Fibroblast of villous mesenchyme (primary cell): Measurements from ENCODE around the gene GLB1L2. TPM values are rescaled to one million over a fixed set of nuclear protein-coding genes. Genes with fewer than 3 reads are reported as not detected.

ENCODE experiments used
- DNase-seq: peaks from one replicate; pipeline ENCODE4 v3.0.0-alpha.2; 2010; ENCODE audit warnings: low read depth
- H3K4me3 ChIP-seq: 2 replicates; pipeline ENCODE4 v1.5.1; 2011; ENCODE audit warnings: low read depth, mild to moderate bottlenecking, low read length
- CTCF ChIP-seq: IDR thresholded peaks from 2 replicates; pipeline ENCODE4 v1.5.1; 2012; ENCODE audit warnings: low read depth, mild to moderate bottlenecking, low read length; ENCODE audit not compliant: insufficient read depth
- total RNA-seq: library from RNA; depleted of rRNA; stranded (reverse); fragments of >200 nt; gene quantifications from 2 replicates; pipeline ENCODE4 v1.2.3, GENCODE V29; 2012

Gene GLB1L2
- total RNA-seq, 1 donor, result not detected

- H3K4me3 ChIP-seq, result no peak overlapping the region
- TF ChIP-seq CTCF, result no peak
- DNase-seq, result no peak
Observed at GRCh38 chr11:134371436-134372185, 39.8 kb downstream of the GLB1L2 start.

GRCh38 chr11:134372536-134372935, 40.7 kb downstream of the GLB1L2 start:
- no peak for TF ChIP-seq CTCF
- H3K4me3 ChIP-seq, result no peak overlapping the region
- DNase-seq, result no peak

GRCh38 chr11:134372961-134373360, 41.2 kb downstream of the GLB1L2 start:
- H3K4me3 ChIP-seq, result no peak overlapping the region
- no peak for DNase-seq
- no peak for TF ChIP-seq CTCF

- TF ChIP-seq CTCF, result no peak
- no peak overlapping the region for H3K4me3 ChIP-seq
Observed at GRCh38 chr11:134373591-134374052, 41.8 kb downstream of the GLB1L2 start.

GRCh38 chr11:134374171-134374570, 42.4 kb downstream of the GLB1L2 start:
- TF ChIP-seq CTCF, result no peak
- H3K4me3 ChIP-seq, result no peak overlapping the region
- no peak for DNase-seq

More at GRCh38 chr11:134373591-134374052, 41.8 kb downstream of the GLB1L2 start:
- DNase-seq, result no peak

- TF ChIP-seq CTCF, result no peak
- H3K4me3 ChIP-seq, result no peak overlapping the region
- DNase-seq, result no peak
Observed at GRCh38 chr11:134374891-134375550, 43.2 kb downstream of the GLB1L2 start.
